Colon (tissue), 2 donors: ENCODE results near the gene CHD5.

Experiments used
- FAIRE-seq: peaks from 2 replicates; lab custom pipeline; 2012; peaks lifted over from hg19 to GRCh38; lab: Jason Lieb, UNC
- donor health status: control.
- donor health status: control.

CHD5 gene

GRCh38 chr1:6057170-6057845 lies 122.8 kb downstream of the CHD5 start:
- no peak for FAIRE-seq

GRCh38 chr1:6056572-6056948 lies 123.6 kb downstream of the CHD5 start:
- no peak for FAIRE-seq

GRCh38 chr1:6054596-6054995 lies 125.5 kb downstream of the CHD5 start:
- no peak for FAIRE-seq

GRCh38 chr1:6053206-6053546 lies 126.9 kb downstream of the CHD5 start:
- no peak for FAIRE-seq

GRCh38 chr1:6052543-6053205 lies 127.4 kb downstream of the CHD5 start:
- FAIRE-seq: no peak
